ENCODE data around the gene ACADL.
"Not testable (repeated sequence)": the region's sequence is repeated elsewhere in the genome, so short reads cannot be mapped to it uniquely, and the experiment has no call there.

The ACADL gene

GRCh38 chr2:210203147-210203546, 22.1 kb downstream of the ACADL start:
- no peak for DNase-seq (ENCODE audit: low read depth in 2 of 2)

- DNase-seq (ENCODE audit: low read depth in 2 of 2): no peak
Measured at GRCh38 chr2:210199854-210200253, 25.4 kb downstream of the ACADL start.

GRCh38 chr2:210199186-210199765, 26.0 kb downstream of the ACADL start:
- no peak for DNase-seq (ENCODE audit: low read depth in 2 of 2)

- no peak for DNase-seq (ENCODE audit: low read depth in 2 of 2)
Measured at GRCh38 chr2:210198326-210198725, 26.9 kb downstream of the ACADL start.

- DNase-seq (ENCODE audit: low read depth in 2 of 2): no peak
Measured at GRCh38 chr2:210197720-210198119, 27.5 kb downstream of the ACADL start.

GRCh38 chr2:210195101-210195852, 30.0 kb downstream of the ACADL start:
- no peak for DNase-seq (ENCODE audit: low read depth in 2 of 2)

GRCh38 chr2:210190345-210190744, 34.9 kb downstream of the ACADL start:
- no peak for DNase-seq (ENCODE audit: low read depth in 2 of 2)

- no peak for DNase-seq (ENCODE audit: low read depth in 2 of 2)
Measured at GRCh38 chr2:210189452-210190138, 35.7 kb downstream of the ACADL start.

GRCh38 chr2:210188755-210189154, 36.5 kb downstream of the ACADL start:
- DNase-seq (ENCODE audit: low read depth in 2 of 2): no peak

- no peak for DNase-seq (ENCODE audit: low read depth in 2 of 2)
Measured at GRCh38 chr2:210188190-210188589, 37.1 kb downstream of the ACADL start.

- DNase-seq (ENCODE audit: low read depth in 2 of 2): not testable (repeated sequence)
Measured at GRCh38 chr2:210183936-210184335, 41.3 kb downstream of the ACADL start.

- not testable (repeated sequence) for DNase-seq (ENCODE audit: low read depth in 2 of 2)
Measured at GRCh38 chr2:210181606-210182088, 43.6 kb downstream of the ACADL start.

GRCh38 chr2:210181033-210181605, 44.1 kb downstream of the ACADL start:
- not testable (repeated sequence) for DNase-seq (ENCODE audit: low read depth in 2 of 2)

- DNase-seq (ENCODE audit: low read depth in 2 of 2): no peak
Measured at GRCh38 chr2:210180477-210180876, 44.8 kb downstream of the ACADL start.

- DNase-seq (ENCODE audit: low read depth in 2 of 2): no peak
Measured at GRCh38 chr2:210179351-210179990, 45.8 kb downstream of the ACADL start.

GRCh38 chr2:210177769-210178168, 47.5 kb downstream of the ACADL start:
- no peak for DNase-seq (ENCODE audit: low read depth in 2 of 2)

- DNase-seq (ENCODE audit: low read depth in 2 of 2): not testable (repeated sequence)
Measured at GRCh38 chr2:210177115-210177514, 48.1 kb downstream of the ACADL start.

GRCh38 chr2:210174086-210174485, 51.2 kb downstream of the ACADL start:
- no peak for DNase-seq (ENCODE audit: low read depth in 2 of 2)

GRCh38 chr2:210172219-210172575, 53.0 kb downstream of the ACADL start:
- no peak for DNase-seq (ENCODE audit: low read depth in 2 of 2)

- peak; percentile 92 to 96 for DNase-seq (ENCODE audit: low read depth in 2 of 2)
Measured at GRCh38 chr2:210171309-210172218, 53.7 kb downstream of the ACADL start, which contains the start of gene KANSL1L. KANSL1L (minus strand) TSS chr2:210171409; CDS start chr2:210154582, 16,827 bp downstream.

All from stimulated activated CD8-positive, alpha-beta memory T cell treated with anti-CD3 and anti-CD28 coated beads, Interleukin-7, amount 100 ng/mL, for 4 hours (primary cell).